ENCODE data around the gene GGT6. TPM values are rescaled to one million over a fixed set of nuclear protein-coding genes. Genes with fewer than 3 reads are reported as not detected.

The GGT6 gene
- polyA plus RNA-seq, 1 donor (not counting 4 experiments of a cell fraction or from before 2014, with no cell fraction given), result 0.93 TPM

DNA sequence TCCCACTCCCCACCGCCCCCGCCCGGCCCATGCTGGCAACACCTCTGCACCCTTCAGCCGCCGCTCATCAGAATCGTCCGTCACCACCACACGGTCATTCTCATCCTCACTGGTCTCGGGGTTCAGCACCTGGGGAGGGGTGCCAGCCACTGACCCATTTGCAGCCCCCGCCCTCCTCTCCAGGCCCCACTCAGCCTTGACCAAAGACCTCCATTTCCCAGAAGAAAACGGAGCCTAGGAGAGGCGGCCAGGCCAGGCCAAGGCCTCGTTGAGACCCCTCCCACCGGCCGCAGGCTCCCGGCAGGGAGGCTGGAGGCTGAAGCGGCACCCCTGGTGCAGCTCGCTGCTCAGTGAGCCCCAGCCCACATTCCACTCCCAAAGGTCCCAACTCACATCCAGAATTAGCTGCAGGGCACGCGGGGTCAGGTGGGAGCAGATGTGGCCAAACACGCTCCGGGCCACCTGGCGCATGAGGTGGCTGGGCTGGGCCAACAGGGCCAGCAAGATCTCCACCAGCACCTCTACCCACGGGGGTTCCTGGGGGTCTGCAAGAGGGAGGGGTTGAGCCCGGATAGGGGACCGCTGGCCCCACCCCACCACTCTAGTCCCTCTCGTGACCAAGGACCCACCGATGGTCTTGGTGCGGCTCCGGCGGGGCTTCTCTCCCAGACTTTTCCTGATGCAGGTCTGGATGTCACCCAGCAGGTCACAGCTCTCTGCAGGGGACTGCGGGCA, 15.0 kb downstream of the GGT6 start:
- no peak for DNase-seq (ENCODE audit: low read depth, low spot score)
- Histone ChIP-seq H4K20me1 (ENCODE audit: control insufficient read depth, extremely low read depth, insufficient read depth, low read length) (peaks cover 16% of the 10 kb centered on the region), H2AFZ (ENCODE audit: control insufficient read depth, low read length) (no peak overlapping the region), H3K4me1 (ENCODE audit: control insufficient read depth, extremely low read depth, insufficient read depth, low read length) (peaks cover 19% of the 10 kb centered on the region), H3K9me1 (ENCODE audit: control insufficient read depth, extremely low read depth, insufficient read depth, low read length) (no peaks in the 10 kb centered on the region), H3K27ac (ENCODE audit: control insufficient read depth, insufficient read depth, low read length) (no peak overlapping the region), H3K9ac (ENCODE audit: control insufficient read depth, extremely low read depth, insufficient read depth, low read length) (no peak overlapping the region), H3K27me3 (ENCODE audit: control insufficient read depth, extremely low read depth, insufficient read depth, low read length) (no peaks in the 10 kb centered on the region), H3K4me3 (ENCODE audit: control insufficient read depth in 2 of 3, extremely low read depth in 1 of 3, insufficient read depth in 2 of 3, low read depth in 1 of 3, low read length in 3 of 3) (no peak overlapping the region), H3K36me3 (ENCODE audit: control insufficient read depth in 2 of 2, extremely low read depth in 1 of 2, insufficient read depth in 2 of 2, low read length in 2 of 2) (peaks cover 51 to 63% of the 10 kb centered on the region in 2 experiments), H3K79me2 (ENCODE audit: control insufficient read depth, insufficient read depth, low read length) (peaks cover 1% of the 10 kb centered on the region), H3K9me3 (ENCODE audit: control insufficient read depth, low read depth, low read length) (no peaks in the 10 kb centered on the region), H3K4me2 (ENCODE audit: control insufficient read depth, extremely low read depth, insufficient read depth, low read depth, low read length) (no peak overlapping the region)
- FAIRE-seq, result no peak
- TF ChIP-seq, protein P1, sequence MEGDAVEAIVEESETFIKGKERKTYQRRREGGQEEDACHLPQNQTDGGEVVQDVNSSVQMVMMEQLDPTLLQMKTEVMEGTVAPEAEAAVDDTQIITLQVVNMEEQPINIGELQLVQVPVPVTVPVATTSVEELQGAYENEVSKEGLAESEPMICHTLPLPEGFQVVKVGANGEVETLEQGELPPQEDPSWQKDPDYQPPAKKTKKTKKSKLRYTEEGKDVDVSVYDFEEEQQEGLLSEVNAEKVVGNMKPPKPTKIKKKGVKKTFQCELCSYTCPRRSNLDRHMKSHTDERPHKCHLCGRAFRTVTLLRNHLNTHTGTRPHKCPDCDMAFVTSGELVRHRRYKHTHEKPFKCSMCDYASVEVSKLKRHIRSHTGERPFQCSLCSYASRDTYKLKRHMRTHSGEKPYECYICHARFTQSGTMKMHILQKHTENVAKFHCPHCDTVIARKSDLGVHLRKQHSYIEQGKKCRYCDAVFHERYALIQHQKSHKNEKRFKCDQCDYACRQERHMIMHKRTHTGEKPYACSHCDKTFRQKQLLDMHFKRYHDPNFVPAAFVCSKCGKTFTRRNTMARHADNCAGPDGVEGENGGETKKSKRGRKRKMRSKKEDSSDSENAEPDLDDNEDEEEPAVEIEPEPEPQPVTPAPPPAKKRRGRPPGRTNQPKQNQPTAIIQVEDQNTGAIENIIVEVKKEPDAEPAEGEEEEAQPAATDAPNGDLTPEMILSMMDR (optimal IDR thresholded peaks at IDR 0.05 in 1 of 3, IDR thresholded peaks at IDR 0.05 in 1 of 3, conservative IDR thresholded peaks at IDR 0.05 in 1 of 3; ENCODE audit: extremely low read depth in 1 of 3, insufficient read depth in 2 of 3, low read length in 3 of 3), result no peak
- TF ChIP-seq EZH2 (IDR thresholded peaks at IDR 0.05; ENCODE audit: low read length), result no peak
- dilution Hi-C loops (cut with MboI; ENCODE audit: extremely low pct_ligation_motif_present, low sequenced_read_pairs), result no loop called here

DNA sequence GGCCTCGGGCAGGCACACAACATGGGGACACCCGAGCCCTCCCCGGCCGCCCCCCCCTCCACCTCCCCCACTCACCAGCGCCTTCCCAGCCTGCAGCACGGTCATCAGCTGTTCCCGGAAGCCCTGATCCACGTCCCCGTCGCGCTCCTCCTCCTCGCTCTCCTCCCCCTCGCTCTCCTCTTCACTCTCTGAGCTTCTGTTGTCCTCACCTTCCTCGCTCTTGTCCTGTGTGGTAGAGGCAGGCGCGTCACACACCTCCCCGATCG, 15.5 kb downstream of the GGT6 start:
- H3K27me3 ChIP-seq (ENCODE audit: control insufficient read depth, extremely low read depth, insufficient read depth, low read length), result no peaks in the 10 kb centered on the region
- no peak for DNase-seq (ENCODE audit: low read depth, low spot score)
- no peak overlapping the region for H3K9ac ChIP-seq (ENCODE audit: control insufficient read depth, extremely low read depth, insufficient read depth, low read length)
- no peak for FAIRE-seq
- no peak overlapping the region for H3K4me2 ChIP-seq (ENCODE audit: control insufficient read depth, extremely low read depth, insufficient read depth, low read depth, low read length)
- H3K9me1 ChIP-seq (ENCODE audit: control insufficient read depth, extremely low read depth, insufficient read depth, low read length), result no peaks in the 10 kb centered on the region
- H3K36me3 ChIP-seq (ENCODE audit: control insufficient read depth in 2 of 2, extremely low read depth in 1 of 2, insufficient read depth in 2 of 2, low read length in 2 of 2), result peaks cover 46 to 63% of the 10 kb centered on the region in 2 experiments
- H3K79me2 ChIP-seq (ENCODE audit: control insufficient read depth, insufficient read depth, low read length), result no peaks in the 10 kb centered on the region
- no peaks in the 10 kb centered on the region for H3K9me3 ChIP-seq (ENCODE audit: control insufficient read depth, low read depth, low read length)
- TF ChIP-seq, protein P1 (optimal IDR thresholded peaks at IDR 0.05 in 1 of 3, IDR thresholded peaks at IDR 0.05 in 1 of 3, conservative IDR thresholded peaks at IDR 0.05 in 1 of 3; ENCODE audit: extremely low read depth in 1 of 3, insufficient read depth in 2 of 3, low read length in 3 of 3), result no peak
- TF ChIP-seq EZH2 (IDR thresholded peaks at IDR 0.05; ENCODE audit: low read length), result no peak
- no peak overlapping the region for H3K27ac ChIP-seq (ENCODE audit: control insufficient read depth, insufficient read depth, low read length)
- H2AFZ ChIP-seq (ENCODE audit: control insufficient read depth, low read length), result no peak overlapping the region
- dilution Hi-C loops (cut with MboI; ENCODE audit: extremely low pct_ligation_motif_present, low sequenced_read_pairs), result no loop called here
- H3K4me1 ChIP-seq (ENCODE audit: control insufficient read depth, extremely low read depth, insufficient read depth, low read length), result peaks cover 15% of the 10 kb centered on the region
- H4K20me1 ChIP-seq (ENCODE audit: control insufficient read depth, extremely low read depth, insufficient read depth, low read length), result peaks cover 16% of the 10 kb centered on the region
- H3K4me3 ChIP-seq (ENCODE audit: control insufficient read depth in 2 of 3, extremely low read depth in 1 of 3, insufficient read depth in 2 of 3, low read depth in 1 of 3, low read length in 3 of 3), result no peak overlapping the region

Measured in keratinocyte (primary cell).